ENCODE measurements around the gene CACNA2D2. TPM values are rescaled to one million over a fixed set of nuclear protein-coding genes. Genes with fewer than 3 reads are reported as not detected.

The CACNA2D2 gene
- total and polyA plus RNA-seq, 5 donors: 8.7 to 56.1 (median 40.0) TPM

DNA sequence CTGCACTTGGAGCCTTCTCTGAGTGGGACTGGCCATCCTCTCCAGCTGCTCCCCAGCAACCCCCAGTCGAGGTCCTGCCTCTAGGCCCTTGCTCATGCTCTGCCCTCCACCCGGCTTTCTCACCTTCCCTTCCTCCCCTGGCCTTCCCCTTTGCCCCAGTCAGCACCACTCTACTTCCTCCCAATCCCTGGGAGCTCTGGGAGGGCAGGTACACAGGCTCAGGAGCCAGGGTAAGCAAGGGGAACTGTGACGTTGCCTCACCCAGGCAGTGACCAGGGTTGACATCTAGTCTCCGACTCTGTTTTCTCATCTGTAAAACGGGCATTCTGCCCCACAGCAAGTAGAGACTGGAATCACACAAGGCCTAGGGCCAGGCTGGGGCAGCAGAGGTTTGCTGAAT, 77.5 kb downstream of the CACNA2D2 start:
- H3K27ac ChIP-seq (ENCODE audit: low read length): no peak overlapping the region
- 76% methylated on average over 5 of the region's 5 CpGs for WGBS

GRCh38 chr3:50423543-50423942, 79.9 kb downstream of the CACNA2D2 start:
- Histone ChIP-seq H3K27me3 (ENCODE audit: control insufficient read depth, insufficient read depth) (no peaks in the 10 kb centered on the region), H3K4me1 (ENCODE audit: control insufficient read depth, insufficient read depth, low read length) (no peaks in the 10 kb centered on the region), H3K4me3 (ENCODE audit: low read length) (no peak overlapping the region), H3K27ac (ENCODE audit: low read length) (no peak overlapping the region), H3K9me3 (ENCODE audit: control insufficient read depth, low read length) (no peaks in the 10 kb centered on the region)
- ATAC-seq (no peak), DNase-seq (no peak)
- WGBS: 88% methylated on average over 7 of the region's 7 CpGs
- intact Hi-C loops (cut with DNase I): no loop called here

More for the DNA sequence above, 77.5 kb downstream of the CACNA2D2 start:
- intact Hi-C loops (cut with DNase I): no loop called here
- H3K4me3 ChIP-seq (ENCODE audit: low read length): no peak overlapping the region
- no peaks in the 10 kb centered on the region for H3K4me1 ChIP-seq (ENCODE audit: control insufficient read depth, insufficient read depth, low read length)
- no peaks in the 10 kb centered on the region for H3K9me3 ChIP-seq (ENCODE audit: control insufficient read depth, low read length)
- ATAC-seq: no peak
- H3K27me3 ChIP-seq (ENCODE audit: control insufficient read depth, insufficient read depth): no peaks in the 10 kb centered on the region
- DNase-seq: no peak

- DNase-seq (no peak), ATAC-seq (no peak)
- H3K4me3 ChIP-seq (ENCODE audit: low read length): no peak overlapping the region
- H3K4me1 ChIP-seq (ENCODE audit: control insufficient read depth, insufficient read depth, low read length): no peaks in the 10 kb centered on the region
- intact Hi-C loops (cut with DNase I): no loop called here
- no peaks in the 10 kb centered on the region for H3K9me3 ChIP-seq (ENCODE audit: control insufficient read depth, low read length)
- H3K27ac ChIP-seq (ENCODE audit: low read length): no peak overlapping the region
- WGBS: 79% methylated on average over 1 of the region's 1 CpG
- H3K27me3 ChIP-seq (ENCODE audit: control insufficient read depth, insufficient read depth): no peaks in the 10 kb centered on the region
Observed at GRCh38 chr3:50422153-50422552, 81.3 kb downstream of the CACNA2D2 start.

GRCh38 chr3:50419595-50420370, 83.7 kb downstream of the CACNA2D2 start:
- no peaks in the 10 kb centered on the region for H3K4me1 ChIP-seq (ENCODE audit: control insufficient read depth, insufficient read depth, low read length)
- intact Hi-C loops (cut with DNase I): no loop called here
- no peak for ATAC-seq
- H3K27ac ChIP-seq (ENCODE audit: low read length): no peak overlapping the region
- H3K4me3 ChIP-seq (ENCODE audit: low read length): no peak overlapping the region
- DNase-seq: no peak
- H3K9me3 ChIP-seq (ENCODE audit: control insufficient read depth, low read length): no peaks in the 10 kb centered on the region
- no peaks in the 10 kb centered on the region for H3K27me3 ChIP-seq (ENCODE audit: control insufficient read depth, insufficient read depth)
- WGBS: 85% methylated on average over 18 of the region's 18 CpGs

DNA sequence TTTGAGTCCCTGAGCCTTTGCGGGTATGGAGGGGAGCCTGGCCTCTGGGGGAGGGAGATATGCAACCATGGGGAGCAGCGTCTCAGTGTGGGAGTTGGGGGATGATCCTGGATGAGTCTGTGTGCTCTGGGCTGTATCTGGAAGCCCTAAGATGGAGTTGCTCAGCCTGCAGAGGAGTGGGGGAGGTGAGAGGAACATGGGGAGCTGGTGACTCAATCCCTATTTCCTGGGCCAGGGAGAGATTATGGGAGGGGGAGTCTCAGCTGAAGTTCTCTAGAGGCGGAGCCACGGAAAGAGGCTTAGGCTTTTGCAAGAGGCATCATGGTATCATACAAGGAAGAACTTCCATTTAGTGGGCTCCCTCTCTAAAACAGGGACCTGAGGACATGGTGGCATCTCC, 84.6 kb downstream of the CACNA2D2 start:
- 75% methylated on average over 4 of the region's 4 CpGs for WGBS
- no peak overlapping the region for H3K27ac ChIP-seq (ENCODE audit: low read length)
- H3K4me1 ChIP-seq (ENCODE audit: control insufficient read depth, insufficient read depth, low read length): no peaks in the 10 kb centered on the region
- no peaks in the 10 kb centered on the region for H3K9me3 ChIP-seq (ENCODE audit: control insufficient read depth, low read length)
- DNase-seq (no peak), ATAC-seq (no peak)
- intact Hi-C loops (cut with DNase I): no loop called here
- no peaks in the 10 kb centered on the region for H3K27me3 ChIP-seq (ENCODE audit: control insufficient read depth, insufficient read depth)
- no peak overlapping the region for H3K4me3 ChIP-seq (ENCODE audit: low read length)

- Histone ChIP-seq H3K9me3 (ENCODE audit: control insufficient read depth, low read length) (no peaks in the 10 kb centered on the region), H3K27me3 (ENCODE audit: control insufficient read depth, insufficient read depth) (no peaks in the 10 kb centered on the region), H3K4me1 (ENCODE audit: control insufficient read depth, insufficient read depth, low read length) (no peaks in the 10 kb centered on the region), H3K27ac (ENCODE audit: low read length) (no peak overlapping the region), H3K4me3 (ENCODE audit: low read length) (no peak overlapping the region)
- DNase-seq: no peak
- 70% methylated on average over 4 of the region's 4 CpGs for WGBS
- no peak for ATAC-seq
- intact Hi-C loops (cut with DNase I): no loop called here
Observed at GRCh38 chr3:50417637-50418033, 85.8 kb downstream of the CACNA2D2 start.

DNA sequence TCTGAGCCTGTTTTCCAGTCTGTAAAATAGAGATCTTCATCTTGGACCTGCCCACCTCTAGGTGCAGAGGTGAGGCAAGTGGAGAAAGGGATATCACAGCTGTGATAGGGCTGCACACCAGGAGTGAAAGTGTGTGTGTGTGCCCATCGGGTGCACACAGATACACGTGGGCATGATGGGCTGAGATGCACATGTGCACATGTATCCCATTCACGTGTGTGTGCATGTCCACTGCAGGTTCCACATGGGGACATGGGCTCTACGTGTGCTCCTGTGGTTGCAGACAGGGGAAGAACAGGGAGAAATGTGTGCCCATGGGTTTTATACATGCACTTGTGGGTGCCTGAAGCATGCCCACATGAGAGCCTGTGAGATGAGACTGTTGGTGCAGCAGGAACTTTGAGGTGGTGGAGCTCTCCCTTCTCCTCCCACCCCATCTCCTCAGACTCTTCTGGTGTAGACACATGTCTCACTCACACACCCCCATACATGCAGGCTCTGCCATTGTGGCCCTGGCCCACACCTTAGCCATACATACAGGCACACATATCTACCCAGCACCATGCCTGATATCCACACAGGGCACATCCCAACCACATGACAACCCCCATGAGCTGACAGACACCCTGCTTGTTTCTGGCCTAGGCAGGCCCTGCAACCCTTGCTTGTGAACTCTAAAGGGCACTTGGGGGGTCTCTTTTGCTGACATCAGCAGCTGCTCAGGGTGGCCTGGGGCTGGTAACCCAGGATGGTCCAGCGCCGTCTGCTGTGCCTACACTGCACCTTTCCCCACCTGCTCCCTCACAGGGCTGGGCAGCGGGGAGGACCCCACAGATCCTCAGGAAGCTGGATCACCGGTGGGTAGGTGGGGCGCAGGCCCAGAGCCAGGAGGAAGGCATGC, 86.4 kb downstream of the CACNA2D2 start:
- no peaks in the 10 kb centered on the region for H3K9me3 ChIP-seq (ENCODE audit: control insufficient read depth, low read length)
- ATAC-seq: no peak

DNA sequence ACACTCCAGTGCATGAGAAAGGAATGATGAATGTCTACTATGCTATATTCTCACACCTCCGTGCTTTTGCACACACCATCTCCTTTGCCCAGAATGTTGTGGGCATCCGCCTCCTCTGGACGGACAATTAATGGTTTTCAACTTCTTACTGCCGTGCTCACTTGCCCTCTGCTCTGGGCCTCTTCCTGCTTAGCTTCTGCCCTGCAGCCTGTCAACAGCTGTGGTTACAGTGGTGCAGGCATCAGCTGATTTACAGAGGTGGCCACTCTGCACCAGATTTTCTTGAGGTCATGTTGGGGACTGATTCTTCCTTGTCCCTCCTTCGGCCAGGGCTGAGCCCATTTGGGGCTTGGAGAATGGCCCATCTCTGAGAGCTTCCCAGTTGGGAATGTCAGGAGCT, 87.6 kb downstream of the CACNA2D2 start:
- Histone ChIP-seq H3K4me3 (ENCODE audit: low read length) (no peak overlapping the region), H3K27me3 (ENCODE audit: control insufficient read depth, insufficient read depth) (no peaks in the 10 kb centered on the region), H3K9me3 (ENCODE audit: control insufficient read depth, low read length) (no peaks in the 10 kb centered on the region), H3K4me1 (ENCODE audit: control insufficient read depth, insufficient read depth, low read length) (no peaks in the 10 kb centered on the region), H3K27ac (ENCODE audit: low read length) (no peak overlapping the region)
- ATAC-seq (no peak), DNase-seq (no peak)
- WGBS: 60% methylated on average over 5 of the region's 5 CpGs
- intact Hi-C loops (cut with DNase I): no loop called here

More for the DNA sequence above, 86.4 kb downstream of the CACNA2D2 start:
- H3K27ac ChIP-seq (ENCODE audit: low read length): no peak overlapping the region
- no peaks in the 10 kb centered on the region for H3K27me3 ChIP-seq (ENCODE audit: control insufficient read depth, insufficient read depth)
- 88% methylated on average over 9 of the region's 9 CpGs for WGBS
- no peak for DNase-seq
- intact Hi-C loops (cut with DNase I): no loop called here
- no peaks in the 10 kb centered on the region for H3K4me1 ChIP-seq (ENCODE audit: control insufficient read depth, insufficient read depth, low read length)
- H3K4me3 ChIP-seq (ENCODE audit: low read length): no peak overlapping the region

GRCh38 chr3:50415061-50415460, 88.4 kb downstream of the CACNA2D2 start:
- Histone ChIP-seq H3K4me1 (ENCODE audit: control insufficient read depth, insufficient read depth, low read length) (no peaks in the 10 kb centered on the region), H3K27me3 (ENCODE audit: control insufficient read depth, insufficient read depth) (no peaks in the 10 kb centered on the region), H3K27ac (ENCODE audit: low read length) (no peak overlapping the region), H3K4me3 (ENCODE audit: low read length) (no peak overlapping the region), H3K9me3 (ENCODE audit: control insufficient read depth, low read length) (no peaks in the 10 kb centered on the region)
- intact Hi-C loops (cut with DNase I): no loop called here
- ATAC-seq (no peak), DNase-seq (no peak)
- WGBS: 64% methylated on average over 4 of the region's 4 CpGs

DNA sequence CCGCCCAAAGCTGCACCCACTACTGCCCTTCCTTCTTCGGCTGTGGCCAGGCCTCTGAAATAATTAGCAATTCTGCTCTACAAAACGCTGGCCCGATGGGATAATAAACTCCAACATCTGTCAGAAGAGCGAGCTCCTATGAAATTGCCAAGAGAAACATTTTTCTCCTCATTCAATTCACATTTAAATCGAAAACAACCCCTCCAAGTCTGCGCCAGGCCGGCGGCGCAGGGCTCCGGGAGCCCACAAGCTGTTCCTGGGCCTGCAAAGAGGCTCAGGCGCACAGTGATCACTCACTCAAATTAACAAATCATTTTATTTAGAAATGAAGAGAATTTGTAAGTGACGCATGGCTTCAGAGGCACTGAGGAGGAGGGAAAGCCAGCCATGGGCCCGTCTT, 88.8 kb downstream of the CACNA2D2 start:
- intact Hi-C loops (cut with DNase I): no loop called here
- no peak overlapping the region for H3K27ac ChIP-seq (ENCODE audit: low read length)
- H3K4me3 ChIP-seq (ENCODE audit: low read length): no peak overlapping the region
- DNase-seq (no peak), ATAC-seq (no peak)
- no peaks in the 10 kb centered on the region for H3K27me3 ChIP-seq (ENCODE audit: control insufficient read depth, insufficient read depth)
- H3K4me1 ChIP-seq (ENCODE audit: control insufficient read depth, insufficient read depth, low read length): no peaks in the 10 kb centered on the region
- 94% methylated on average over 14 of the region's 14 CpGs for WGBS
- no peaks in the 10 kb centered on the region for H3K9me3 ChIP-seq (ENCODE audit: control insufficient read depth, low read length)

DNA sequence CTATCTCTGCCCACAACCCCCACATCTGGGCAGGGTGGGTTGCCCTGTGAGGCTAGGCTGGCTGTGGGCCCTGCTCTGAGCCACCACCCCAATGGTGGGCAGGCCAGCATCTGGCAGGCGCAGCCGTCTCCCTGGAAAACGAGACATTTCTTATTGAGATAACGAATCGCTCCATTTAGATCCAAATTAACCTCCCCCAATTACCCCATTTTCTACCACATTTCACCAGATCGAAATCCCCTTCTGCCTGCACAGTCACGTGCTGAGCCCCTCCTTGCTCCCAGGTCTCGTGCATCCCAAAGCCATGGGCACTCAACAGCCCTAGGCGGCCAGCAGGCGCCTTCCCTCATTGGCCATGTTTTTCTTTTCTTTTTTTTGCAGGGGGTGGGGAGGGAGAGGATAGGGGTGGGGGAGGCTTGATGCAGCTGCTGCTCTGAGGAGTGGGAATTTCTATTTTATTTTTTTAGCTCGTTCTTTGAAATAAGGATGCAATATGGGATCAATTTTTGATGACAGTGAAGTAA, 91.1 kb downstream of the CACNA2D2 start:
- 71% methylated on average over 11 of the region's 11 CpGs for WGBS

More for the DNA sequence above, 91.1 kb downstream of the CACNA2D2 start:
- no peaks in the 10 kb centered on the region for H3K4me1 ChIP-seq (ENCODE audit: control insufficient read depth, insufficient read depth, low read length)
- no peak for ATAC-seq
- H3K27me3 ChIP-seq (ENCODE audit: control insufficient read depth, insufficient read depth): no peaks in the 10 kb centered on the region
- H3K4me3 ChIP-seq (ENCODE audit: low read length): no peak overlapping the region
- intact Hi-C loops (cut with DNase I): no loop called here
- no peak for DNase-seq
- no peak overlapping the region for H3K27ac ChIP-seq (ENCODE audit: low read length)
- H3K9me3 ChIP-seq (ENCODE audit: control insufficient read depth, low read length): no peaks in the 10 kb centered on the region
